NOMO-1 treated with dmso at 0.1 percent for 144 hours (cell line): ENCODE results near the gene HS3ST3A1.
A peak's percentile ranks its signal among the peaks of the same experiment; 100 is the strongest.
"Not testable (repeated sequence)": the region's sequence is repeated elsewhere in the genome, so short reads cannot be mapped to it uniquely, and the experiment has no call there.

ENCODE experiments used
- DNase-seq: peaks from one replicate; lab custom pipeline; 2025; ENCODE audit not compliant: unreplicated experiment; lab: John Stamatoyannopoulos, UW

Gene HS3ST3A1

DNA sequence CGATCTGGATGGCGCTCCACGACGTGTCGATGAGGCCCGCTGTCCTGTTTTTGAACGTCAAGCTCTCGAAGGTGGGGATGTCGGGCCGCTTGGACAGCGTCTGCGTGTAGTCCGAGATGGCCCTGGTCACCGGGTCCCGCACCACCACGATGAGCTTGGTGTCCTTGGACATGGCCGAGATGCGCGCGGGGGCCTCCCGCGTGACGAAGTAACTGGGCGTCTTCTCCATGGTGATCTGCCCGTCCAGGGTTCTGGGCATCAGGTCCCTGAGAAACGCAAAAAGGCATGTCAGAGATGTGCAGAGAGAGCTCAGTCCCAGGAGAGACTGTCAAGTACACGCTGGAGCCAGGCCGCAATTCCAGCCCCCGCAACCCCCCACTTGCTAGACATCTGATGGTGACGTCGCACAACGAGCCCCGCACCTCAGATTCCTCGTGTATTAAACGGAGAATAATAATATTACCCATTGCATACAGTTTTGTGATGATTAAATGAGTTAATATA lies 105.1 kb downstream of the HS3ST3A1 start:
- DNase-seq, result not testable (repeated sequence)

DNA sequence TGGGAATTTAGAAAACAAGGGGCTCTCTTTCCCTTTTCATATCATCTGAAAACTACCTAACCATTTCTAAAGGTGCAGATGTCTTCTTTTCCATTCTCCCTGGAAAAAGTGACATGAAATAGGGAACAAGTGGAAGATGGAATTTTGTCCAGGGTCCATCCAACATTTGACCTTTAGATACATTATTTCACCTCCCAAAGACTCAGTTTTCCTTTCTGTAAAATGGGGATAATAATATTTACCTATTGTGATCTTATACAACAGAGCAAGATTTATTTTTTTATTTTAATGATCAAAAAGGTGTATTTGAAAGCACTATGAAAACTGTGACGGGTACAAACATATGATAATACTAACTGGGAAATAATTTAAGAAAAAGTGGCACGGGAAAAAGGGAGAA lies 106.3 kb downstream of the HS3ST3A1 start:
- DNase-seq, result no peak

DNA sequence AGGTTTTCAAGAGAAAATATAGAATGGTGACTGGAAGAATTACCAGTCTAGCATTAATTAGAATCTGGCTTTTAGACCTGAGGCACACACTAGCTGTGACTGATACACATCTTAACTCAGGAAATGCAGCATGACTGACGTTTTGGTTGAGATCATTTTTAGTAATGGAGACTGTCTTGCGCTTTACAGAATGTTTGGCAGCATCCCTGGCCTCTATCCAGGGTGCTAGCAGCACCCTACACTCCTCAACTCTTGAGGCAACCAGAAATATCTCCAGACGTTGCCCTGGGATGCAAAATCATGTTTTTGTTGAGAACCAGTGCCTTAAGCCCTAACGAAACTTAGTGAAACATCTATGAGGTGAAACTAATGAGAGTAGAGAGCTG lies 109.0 kb downstream of the HS3ST3A1 start:
- DNase-seq, result no peak

DNA sequence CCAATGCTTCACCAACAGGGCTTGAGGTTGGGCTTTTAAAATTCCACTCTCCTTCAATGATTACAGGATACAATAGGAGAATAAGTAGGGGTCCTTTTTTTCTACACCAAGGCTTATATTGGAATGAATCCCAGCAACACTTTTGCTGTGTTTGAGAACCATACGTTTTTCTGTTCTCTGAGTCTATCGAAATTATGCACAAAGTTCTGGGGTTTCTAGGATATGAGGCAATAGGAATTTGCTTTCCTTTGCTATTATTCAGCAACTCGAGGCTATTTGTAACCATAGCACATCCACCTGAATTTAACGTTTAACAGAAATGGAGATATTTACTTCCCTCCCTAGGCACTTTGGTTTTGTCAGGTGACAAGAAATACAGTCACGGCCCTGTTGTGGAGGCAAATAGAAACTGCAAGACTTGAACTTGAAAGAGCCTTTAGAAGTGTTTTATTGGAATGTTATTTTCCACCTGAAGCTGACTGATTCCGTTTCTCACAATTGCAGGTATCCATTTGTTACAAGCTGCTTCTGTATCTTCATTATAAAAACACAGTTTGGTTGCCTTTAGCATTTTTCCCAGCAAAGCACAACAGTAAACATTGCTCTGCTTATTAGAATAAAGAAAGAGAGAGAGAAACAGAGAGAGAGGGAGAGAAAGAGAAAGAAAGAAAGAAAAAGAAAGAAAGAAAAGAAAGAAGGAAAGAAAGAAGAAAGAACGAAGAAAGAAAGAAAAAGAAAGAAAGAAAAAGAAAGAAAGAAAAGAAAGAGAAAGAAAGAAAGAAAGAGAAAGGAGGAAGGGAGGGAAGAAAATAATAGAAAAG lies 109.6 kb downstream of the HS3ST3A1 start:
- peak; percentile 37 for DNase-seq

- no peak for DNase-seq
Observed at GRCh38 chr17:13491491-13491890, 110.2 kb downstream of the HS3ST3A1 start.

DNA sequence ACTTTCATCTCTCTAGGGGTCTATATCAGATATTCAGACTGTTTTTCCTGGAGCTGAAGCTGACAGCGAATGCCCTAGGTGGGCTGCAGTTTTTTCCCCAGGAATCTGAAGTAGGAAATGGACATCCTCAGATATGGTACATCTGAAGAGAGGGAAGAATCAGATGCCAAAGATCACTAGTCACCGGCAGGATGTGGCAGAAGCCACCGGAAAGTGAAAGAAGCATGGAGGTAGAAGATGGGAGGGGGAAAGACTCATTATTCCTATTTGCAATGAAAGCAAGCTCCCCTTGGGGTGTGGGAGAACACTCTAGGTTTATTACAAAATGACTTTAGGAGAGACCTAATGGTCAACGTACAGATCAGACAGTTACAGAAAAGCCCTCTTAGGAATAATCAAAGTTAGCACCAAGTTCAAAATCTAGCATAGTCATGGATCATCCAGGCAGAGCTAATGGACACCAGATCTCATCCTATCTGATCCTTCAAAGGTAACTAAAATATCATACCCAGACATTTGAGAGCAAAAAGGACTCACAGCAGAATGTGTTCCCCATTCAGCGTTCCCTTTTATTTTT lies 110.7 kb downstream of the HS3ST3A1 start:
- DNase-seq, result no peak

DNA sequence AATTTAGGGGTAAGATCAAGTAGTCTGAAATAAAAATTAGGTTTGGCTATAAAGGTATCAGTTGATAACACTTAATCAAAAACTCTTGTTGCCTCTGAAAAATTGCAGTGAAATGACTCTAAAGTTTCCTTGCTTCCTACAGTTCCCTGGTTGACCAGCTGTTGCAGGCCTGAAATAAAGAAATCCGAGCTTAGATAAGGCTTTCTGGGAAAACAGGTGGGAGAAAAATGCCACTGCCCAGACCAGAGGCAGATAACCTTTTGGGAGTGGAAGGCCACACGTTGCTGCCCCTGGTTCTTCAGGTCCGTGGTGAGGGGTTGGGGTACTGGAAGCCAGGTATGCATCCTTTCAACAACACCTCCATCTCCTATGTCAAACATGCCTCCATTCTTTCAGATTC lies 111.3 kb downstream of the HS3ST3A1 start:
- no peak for DNase-seq

- no peak for DNase-seq
Observed at GRCh38 chr17:13485327-13485726, 116.4 kb downstream of the HS3ST3A1 start.

DNA sequence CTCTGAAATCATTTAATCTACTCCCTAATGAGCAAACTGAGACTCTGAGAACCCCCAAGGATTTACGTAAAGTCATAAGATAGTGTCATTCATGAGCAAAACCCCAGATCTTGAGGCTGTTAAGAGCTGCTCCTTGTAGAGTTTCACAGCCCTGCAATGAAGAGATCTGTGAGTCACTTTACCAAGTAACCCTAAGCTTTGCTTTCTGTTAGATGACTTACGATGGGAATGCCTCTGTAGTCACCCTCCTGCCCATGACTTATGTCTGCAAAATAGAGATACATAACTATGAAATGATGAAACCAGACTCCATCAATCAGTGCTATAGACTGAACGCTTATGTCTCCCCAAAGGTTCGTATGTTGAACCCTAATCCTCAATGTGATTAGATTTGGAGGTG lies 117.7 kb downstream of the HS3ST3A1 start:
- DNase-seq, result no peak

DNA sequence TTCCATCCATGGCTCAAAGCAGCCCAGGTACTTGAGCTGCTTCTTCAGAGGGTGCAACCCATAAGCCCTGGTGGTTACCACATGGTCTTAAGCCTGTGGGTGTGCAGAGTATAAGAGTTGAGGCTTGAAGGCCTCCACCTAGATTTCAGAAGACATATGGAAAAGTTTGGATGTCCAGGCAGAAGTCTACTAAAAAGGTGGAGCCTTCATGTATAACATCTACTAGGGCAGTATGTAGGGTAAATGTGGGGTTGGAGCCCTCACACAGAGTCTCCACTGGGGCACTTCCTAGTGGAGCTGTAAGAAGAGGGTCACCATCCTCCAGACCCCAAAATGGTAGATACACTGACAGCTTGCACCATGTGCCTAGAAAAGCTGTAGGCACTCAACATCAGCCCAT lies 120.9 kb downstream of the HS3ST3A1 start:
- DNase-seq, result no peak

- no peak for DNase-seq
Observed at GRCh38 chr17:13478326-13478830, 123.4 kb downstream of the HS3ST3A1 start.

GRCh38 chr17:13477180-13477611 lies 124.5 kb downstream of the HS3ST3A1 start:
- no peak for DNase-seq

DNA sequence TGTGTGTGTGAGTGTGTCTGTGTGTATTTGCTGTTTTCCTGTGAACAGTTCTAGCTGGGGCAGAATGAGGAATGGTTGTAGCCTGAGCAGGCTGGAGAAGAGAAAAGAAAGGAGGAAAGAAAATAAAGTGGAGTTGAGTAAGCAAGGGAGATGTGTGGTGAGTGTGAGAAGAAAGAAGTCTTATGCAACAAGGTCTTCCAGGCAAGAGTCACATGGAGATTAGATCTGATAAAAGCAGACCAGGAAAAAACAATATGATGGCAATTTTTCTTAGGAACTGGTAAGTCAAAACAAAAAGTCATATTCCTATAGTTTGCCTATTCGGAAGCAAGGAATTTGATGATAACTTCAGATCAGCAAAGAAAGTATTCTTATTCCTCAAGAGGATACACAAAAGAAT lies 125.0 kb downstream of the HS3ST3A1 start:
- DNase-seq, result no peak

DNA sequence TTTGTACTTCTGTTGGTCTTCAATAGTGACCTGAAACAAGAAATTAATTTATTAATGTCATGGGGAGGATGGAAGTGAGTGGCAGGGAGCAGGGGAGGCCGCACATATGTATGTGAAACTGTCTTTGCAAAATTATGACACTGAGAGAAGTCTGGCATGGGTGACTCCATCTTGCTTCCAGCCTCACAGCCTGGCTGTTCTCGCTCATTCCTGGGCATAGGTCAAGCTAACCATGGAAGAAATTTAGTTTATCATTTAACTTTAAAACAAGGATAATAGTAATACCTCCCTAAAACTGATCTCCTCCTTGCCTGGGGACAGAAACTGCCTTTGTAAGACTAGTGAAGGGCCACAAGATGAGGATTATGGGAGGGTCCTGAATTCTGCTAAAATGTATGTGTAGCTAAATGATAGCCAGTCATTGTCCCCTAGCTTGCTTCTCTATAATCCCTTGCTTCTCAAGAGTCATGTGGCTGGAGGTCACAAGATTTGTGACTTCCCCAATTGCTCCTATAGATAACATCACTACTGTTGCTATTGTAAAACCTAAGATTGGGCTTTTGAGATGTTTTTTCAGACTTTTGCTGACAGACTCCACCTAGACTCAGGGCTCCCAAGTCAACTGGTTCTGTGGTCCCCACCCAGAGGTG lies 126.0 kb downstream of the HS3ST3A1 start:
- no peak for DNase-seq

- no peak for DNase-seq
Observed at GRCh38 chr17:13474073-13474800, 127.5 kb downstream of the HS3ST3A1 start.

- no peak for DNase-seq
Observed at GRCh38 chr17:13465678-13466077, 136.1 kb downstream of the HS3ST3A1 start.

- DNase-seq, result no peak
Observed at GRCh38 chr17:13462673-13463124, 139.0 kb downstream of the HS3ST3A1 start.

- no peak for DNase-seq
Observed at GRCh38 chr17:13462146-13462545, 139.6 kb downstream of the HS3ST3A1 start.

DNA sequence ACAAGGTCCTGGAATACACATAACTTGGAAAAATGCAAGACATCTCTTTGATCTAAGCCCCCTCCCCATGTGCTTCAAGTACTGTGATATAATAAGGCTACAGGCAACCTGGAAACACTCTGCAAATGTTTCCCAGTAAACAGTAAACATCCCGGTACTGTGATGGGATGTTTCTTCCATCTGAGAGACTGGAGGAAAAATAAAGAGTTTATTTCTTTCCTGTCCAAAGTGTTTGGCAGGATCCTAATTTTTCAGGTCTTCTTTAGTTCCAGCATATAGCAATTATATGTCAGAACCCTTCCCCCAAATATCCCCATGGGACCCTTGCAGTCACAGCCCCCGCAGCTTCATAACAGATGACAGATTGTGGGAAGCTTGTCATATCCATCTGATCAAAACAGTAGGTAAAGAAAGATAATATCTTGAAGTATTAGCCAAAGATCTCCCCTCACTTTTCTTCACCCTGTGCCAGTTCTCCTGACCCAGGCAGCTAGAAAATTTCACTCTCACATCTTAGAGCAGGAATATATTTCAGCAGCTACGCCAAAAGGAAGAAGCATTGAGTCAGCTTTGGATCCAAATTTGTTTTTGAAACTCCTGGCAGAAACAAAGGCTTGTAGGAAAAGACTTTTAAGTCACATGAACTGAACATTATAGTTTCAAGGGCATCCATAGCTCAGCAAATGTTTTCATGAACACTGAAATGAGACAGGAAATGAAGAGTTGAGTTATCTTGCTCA lies 141.3 kb downstream of the HS3ST3A1 start:
- no peak for DNase-seq

DNA sequence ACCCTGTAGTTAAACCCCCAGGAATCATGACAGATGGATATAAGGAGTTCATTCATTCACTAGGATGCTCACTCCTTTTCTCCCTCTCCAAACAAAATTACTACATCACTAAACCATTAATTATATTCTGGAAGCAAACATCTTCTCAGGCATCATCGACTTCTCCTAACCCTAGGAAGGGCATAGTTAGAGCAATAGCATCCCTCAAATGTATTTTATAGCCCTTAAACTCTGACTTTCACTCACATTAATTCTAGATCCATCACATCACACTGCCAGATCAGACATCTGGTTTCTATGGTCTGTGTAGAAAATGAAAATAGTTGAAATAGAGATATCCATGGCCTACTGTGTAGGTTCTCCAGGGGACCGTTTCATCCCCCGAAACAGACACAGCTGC lies 143.9 kb downstream of the HS3ST3A1 start:
- DNase-seq, result no peak
